Activated B cell treated with CpG ODN at 0.5 μM for 24 hours (primary cell): ENCODE results near the gene FRYL. TPM values are rescaled to one million over a fixed set of nuclear protein-coding genes. Genes with fewer than 3 reads are reported as not detected.
A peak's percentile ranks its signal among the peaks of the same experiment; 100 is the strongest.

Source experiments
- ATAC-seq: fragments of 200-7000 bp; cut with Tn5 transposase; one replicate; pipeline ENCODE4 v1.10.0; 2021; ENCODE audit warnings: low read depth, mild to moderate bottlenecking, moderate library complexity
- CTCF ChIA-PET: fragments of 350-600 bp; sonication (Branson Sonifier 250); formaldehyde crosslinking; loops from one replicate; lab custom pipeline; 2021; ENCODE audit warnings: antibody characterized with exemption; lab: Charles Lee
- POLR2A ChIA-PET: fragments of 350-600 bp; sonication (Branson Sonifier 250); formaldehyde crosslinking; loops from one replicate; lab custom pipeline; 2021; ENCODE audit warnings: antibody characterized with exemption; lab: Charles Lee
- DNase-seq: peaks from one replicate; pipeline ENCODE4 v3.0.0; 2022
- H3K27ac Mint-ChIP-seq: one replicate; pipeline ENCODE4 v1.8.0; 2020; ENCODE audit warnings: mixed read lengths
- H3K27me3 Mint-ChIP-seq: one replicate; pipeline ENCODE4 v1.8.0; 2021; ENCODE audit warnings: mixed read lengths
- H3K36me3 Mint-ChIP-seq: one replicate; pipeline ENCODE4 v1.8.0; 2021; ENCODE audit warnings: low read depth, mixed read lengths
- H3K4me1 Mint-ChIP-seq: one replicate; pipeline ENCODE4 v1.8.0; 2021; ENCODE audit warnings: mixed read lengths
- H3K4me3 Mint-ChIP-seq: one replicate; pipeline ENCODE4 v1.8.0; 2020; ENCODE audit warnings: mild to moderate bottlenecking, mixed read lengths
- H3K9me3 Mint-ChIP-seq: one replicate; pipeline ENCODE4 v1.8.0; 2020; ENCODE audit warnings: mixed read lengths
- CTCF ChIP-seq: fragments of 200-600 bp; IDR thresholded peaks from one replicate; pipeline ENCODE4 v1.8.0; 2022; ENCODE audit warnings: antibody characterized with exemption, mild to moderate bottlenecking
- intact Hi-C: fragments of 100-400 bp; cut with micrococcal nuclease; formaldehyde crosslinking; loops from one replicate; pipeline ENCODE4 v1.15.1; 2024
- total RNA-seq: library from RNA; stranded (reverse); gene quantifications from 2 replicates; pipeline ENCODE4 v1.2.3, GENCODE V29; 2022

Gene FRYL
- total RNA-seq, 1 donor from 2014 or later: 91.5 TPM

DNA sequence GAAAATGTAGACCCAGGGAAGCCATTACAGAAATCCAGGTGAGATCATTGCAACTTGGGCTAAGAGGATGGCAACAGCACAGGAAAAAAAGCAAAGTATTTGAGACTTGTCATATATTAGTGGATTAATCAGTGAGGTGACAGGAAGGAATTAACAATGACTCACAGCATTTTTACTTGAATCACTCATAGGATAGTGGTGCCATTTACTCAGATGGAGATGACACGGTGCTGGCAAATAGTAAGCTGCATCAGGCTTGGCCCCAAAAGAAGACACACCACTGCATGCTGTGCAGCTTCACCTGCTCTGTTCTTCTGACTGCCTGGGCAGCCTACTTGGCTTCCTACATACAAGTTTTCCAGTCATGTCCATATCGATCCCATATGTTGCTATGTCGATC lies 144.8 kb downstream of the FRYL start:
- no peak for DNase-seq
- Mint-ChIP-seq H3K9me3 (no peaks in the 10 kb centered on the region), H3K4me1 (peaks cover 9% of the 10 kb centered on the region), H3K4me3 (no peak overlapping the region), H3K27ac (peak overlapping the region; percentile 36), H3K36me3 (peaks cover 16% of the 10 kb centered on the region), H3K27me3 (no peaks in the 10 kb centered on the region)
- CTCF ChIA-PET: no interaction called here
- no peak for TF ChIP-seq CTCF
- intact Hi-C loops: no loop called here
- ATAC-seq: no peak
- POLR2A ChIA-PET: no interaction called here

GRCh38 chr4:48634688-48635308 lies 145.3 kb downstream of the FRYL start:
- no peak overlapping the region for H3K4me3 Mint-ChIP-seq
- H3K4me1 Mint-ChIP-seq: peaks cover 9% of the 10 kb centered on the region
- no peak for DNase-seq
- no peak overlapping the region for H3K27ac Mint-ChIP-seq
- TF ChIP-seq CTCF: no peak
- peaks cover 14% of the 10 kb centered on the region for H3K36me3 Mint-ChIP-seq
- CTCF ChIA-PET: no interaction called here
- POLR2A ChIA-PET: no interaction called here
- intact Hi-C loops: no loop called here
- ATAC-seq: no peak
- H3K9me3 Mint-ChIP-seq: no peaks in the 10 kb centered on the region
- no peaks in the 10 kb centered on the region for H3K27me3 Mint-ChIP-seq

- DNase-seq: no peak
- Mint-ChIP-seq H3K27ac (no peak overlapping the region), H3K4me3 (no peak overlapping the region), H3K36me3 (peaks cover 11% of the 10 kb centered on the region), H3K9me3 (no peaks in the 10 kb centered on the region), H3K27me3 (no peaks in the 10 kb centered on the region), H3K4me1 (peaks cover 7% of the 10 kb centered on the region)
- no peak for TF ChIP-seq CTCF
- no peak for ATAC-seq
- intact Hi-C loops: no loop called here
- ChIA-PET CTCF (no interaction called here), POLR2A (no interaction called here)
Measured at GRCh38 chr4:48633657-48634056, 146.4 kb downstream of the FRYL start.

- Mint-ChIP-seq H3K9me3 (no peaks in the 10 kb centered on the region), H3K4me3 (no peak overlapping the region), H3K36me3 (peaks cover 21% of the 10 kb centered on the region), H3K27me3 (no peaks in the 10 kb centered on the region), H3K27ac (no peak overlapping the region), H3K4me1 (no peaks in the 10 kb centered on the region)
- POLR2A ChIA-PET: no interaction called here
- CTCF ChIA-PET: no interaction called here
- ATAC-seq: no peak
- intact Hi-C loops: no loop called here
- DNase-seq: no peak
- no peak for TF ChIP-seq CTCF
Measured at GRCh38 chr4:48629458-48629857, 150.6 kb downstream of the FRYL start.

DNA sequence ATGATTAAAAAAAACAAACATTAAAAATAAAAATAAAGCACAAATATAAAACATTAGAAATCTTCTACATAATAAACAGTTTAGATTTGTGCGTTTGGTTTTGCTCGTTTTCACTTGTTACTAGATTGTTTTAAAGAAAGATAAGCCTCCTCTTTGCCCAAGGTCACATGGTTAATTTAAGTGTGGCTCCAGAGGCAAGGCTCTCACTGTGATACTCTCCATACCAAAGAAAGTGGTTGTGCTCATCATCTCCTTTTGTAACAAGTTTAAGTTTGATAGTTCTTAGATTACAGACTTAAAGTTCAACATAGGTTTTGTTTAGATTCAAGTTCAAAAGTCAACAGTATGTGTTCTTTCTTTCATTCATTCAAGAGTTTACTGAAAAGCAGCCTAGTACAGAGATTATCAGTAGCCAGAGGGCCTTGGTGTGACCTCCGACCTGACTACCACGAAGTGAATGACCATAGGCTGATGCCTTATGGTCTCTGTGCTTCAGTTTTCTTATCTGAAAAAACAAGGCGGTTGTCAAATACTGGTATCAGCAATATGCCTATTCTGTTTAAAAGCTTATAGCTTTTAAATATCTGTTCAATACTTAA lies 156.8 kb downstream of the FRYL start:
- Mint-ChIP-seq H3K4me1 (no peaks in the 10 kb centered on the region), H3K4me3 (no peak overlapping the region), H3K27ac (no peak overlapping the region), H3K36me3 (peaks cover 51% of the 10 kb centered on the region), H3K9me3 (no peaks in the 10 kb centered on the region), H3K27me3 (no peaks in the 10 kb centered on the region)
- POLR2A ChIA-PET: no interaction called here
- DNase-seq: no peak
- intact Hi-C loops: loop anchor here (5.0 kb wide), 1 partner anchor 339 kb away; no protein-coding TSS in a partner anchor
- TF ChIP-seq CTCF: no peak
- ATAC-seq: no peak
- CTCF ChIA-PET: no interaction called here
